Hepatocyte (in vitro differentiated cells): Measurements from ENCODE around the gene NPHP4.

Source experiments
- EZH2 ChIP-seq: fragments of 200-600 bp; sonication (generic); IDR thresholded peaks from 2 replicates; pipeline ENCODE4 v1.6.1; 2016; ENCODE audit warnings: antibody characterized with exemption, mild to moderate bottlenecking, borderline replicate concordance
- EZH2phosphoT487 ChIP-seq: fragments of 200-600 bp; sonication (generic); IDR thresholded peaks from one replicate; pipeline ENCODE4 v1.6.1; 2018; ENCODE audit warnings: antibody characterized with exemption, mild to moderate bottlenecking, low read depth, moderate library complexity; ENCODE audit not compliant: unreplicated experiment, severe bottlenecking
- TF ChIP-seq, protein P1 (sequence below): fragments of 200-600 bp; sonication (generic); IDR thresholded peaks from 2 replicates; pipeline ENCODE4 v1.5.1; 2016; ENCODE audit warnings: antibody characterized with exemption, mild to moderate bottlenecking; ENCODE audit not compliant: poor library complexity

DNA sequence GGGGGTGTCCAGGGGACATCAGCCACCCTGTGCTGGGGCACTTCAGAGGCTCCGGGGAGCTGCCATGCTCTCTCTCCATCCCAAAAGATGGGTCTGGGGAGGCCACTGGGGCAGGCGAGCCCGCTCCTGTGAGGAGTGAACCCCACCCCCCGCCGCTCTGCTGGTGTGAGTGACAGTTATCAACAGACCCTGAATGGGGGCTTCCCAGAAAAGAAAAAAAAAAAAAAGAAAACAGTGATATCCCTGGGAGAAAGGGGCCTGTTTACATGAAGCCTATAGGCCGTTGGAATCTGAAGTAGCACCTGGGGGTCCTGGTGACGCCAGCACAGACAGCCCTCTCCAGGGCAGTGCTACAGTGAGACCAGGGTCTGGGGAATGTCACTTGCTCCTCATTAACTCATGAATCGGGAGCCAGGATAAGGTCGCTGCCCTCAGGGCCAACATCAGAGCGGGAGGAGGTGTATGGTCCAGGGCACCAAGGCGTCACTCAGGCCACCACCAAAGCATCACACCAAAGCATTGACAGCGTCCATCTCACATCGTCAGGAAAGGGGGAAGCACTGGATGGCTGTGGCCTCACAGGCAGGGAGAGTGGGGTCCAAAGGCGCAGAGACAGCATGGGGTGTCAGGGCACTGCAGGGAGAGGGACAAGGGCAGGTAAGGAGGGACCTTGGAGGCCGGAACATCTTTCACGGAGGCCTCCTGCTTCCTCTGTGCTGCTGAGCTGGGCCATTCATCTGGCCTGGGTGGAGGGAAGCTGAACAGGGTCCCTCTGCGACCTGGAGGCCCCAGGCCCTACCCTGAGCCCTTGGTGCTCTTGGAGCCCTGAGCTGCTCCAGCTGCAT lies 8.4 kb upstream of the NPHP4 start:
- TF ChIP-seq, protein P1, sequence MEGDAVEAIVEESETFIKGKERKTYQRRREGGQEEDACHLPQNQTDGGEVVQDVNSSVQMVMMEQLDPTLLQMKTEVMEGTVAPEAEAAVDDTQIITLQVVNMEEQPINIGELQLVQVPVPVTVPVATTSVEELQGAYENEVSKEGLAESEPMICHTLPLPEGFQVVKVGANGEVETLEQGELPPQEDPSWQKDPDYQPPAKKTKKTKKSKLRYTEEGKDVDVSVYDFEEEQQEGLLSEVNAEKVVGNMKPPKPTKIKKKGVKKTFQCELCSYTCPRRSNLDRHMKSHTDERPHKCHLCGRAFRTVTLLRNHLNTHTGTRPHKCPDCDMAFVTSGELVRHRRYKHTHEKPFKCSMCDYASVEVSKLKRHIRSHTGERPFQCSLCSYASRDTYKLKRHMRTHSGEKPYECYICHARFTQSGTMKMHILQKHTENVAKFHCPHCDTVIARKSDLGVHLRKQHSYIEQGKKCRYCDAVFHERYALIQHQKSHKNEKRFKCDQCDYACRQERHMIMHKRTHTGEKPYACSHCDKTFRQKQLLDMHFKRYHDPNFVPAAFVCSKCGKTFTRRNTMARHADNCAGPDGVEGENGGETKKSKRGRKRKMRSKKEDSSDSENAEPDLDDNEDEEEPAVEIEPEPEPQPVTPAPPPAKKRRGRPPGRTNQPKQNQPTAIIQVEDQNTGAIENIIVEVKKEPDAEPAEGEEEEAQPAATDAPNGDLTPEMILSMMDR = no peak
- TF ChIP-seq EZH2phosphoT487 (no peak), EZH2 (no peak)
